COLO829 (cell line): ENCODE measurements around the gene LIPE.

Source experiments
- DNase-seq: peaks from one replicate; pipeline ENCODE4 v3.0.0; 2012; ENCODE audit warnings: low spot score

Gene LIPE

GRCh38 chr19:42443944-42444398 lies 16.8 kb upstream of the LIPE start:
- no peak for DNase-seq

DNA sequence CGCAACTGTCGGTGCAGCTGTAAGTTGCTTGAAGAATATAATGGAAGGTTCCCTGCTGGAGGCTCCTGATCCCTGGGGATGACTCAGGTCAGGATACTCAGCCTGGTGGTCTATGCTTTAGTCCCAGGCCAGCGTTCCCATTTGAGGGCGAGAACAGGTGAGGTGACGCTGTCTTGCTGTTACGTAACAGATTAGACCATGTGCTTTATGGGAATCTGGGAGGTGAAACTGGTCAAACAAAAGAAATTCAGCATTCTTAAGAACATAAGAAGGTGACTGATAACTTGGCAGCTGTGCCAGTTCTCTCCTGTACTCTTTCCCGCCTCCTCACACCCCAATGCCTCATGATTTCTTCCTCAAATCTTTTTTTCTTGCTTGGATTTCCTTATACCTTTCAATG lies 15.6 kb upstream of the LIPE start, which contains the start of gene CXCL17:
TSS of gene CXCL17 (minus strand) at position 114 of the 400 bp plus-strand sequence. CDS start 114 bp downstream, outside the sequence.
- DNase-seq, result no peak

DNA sequence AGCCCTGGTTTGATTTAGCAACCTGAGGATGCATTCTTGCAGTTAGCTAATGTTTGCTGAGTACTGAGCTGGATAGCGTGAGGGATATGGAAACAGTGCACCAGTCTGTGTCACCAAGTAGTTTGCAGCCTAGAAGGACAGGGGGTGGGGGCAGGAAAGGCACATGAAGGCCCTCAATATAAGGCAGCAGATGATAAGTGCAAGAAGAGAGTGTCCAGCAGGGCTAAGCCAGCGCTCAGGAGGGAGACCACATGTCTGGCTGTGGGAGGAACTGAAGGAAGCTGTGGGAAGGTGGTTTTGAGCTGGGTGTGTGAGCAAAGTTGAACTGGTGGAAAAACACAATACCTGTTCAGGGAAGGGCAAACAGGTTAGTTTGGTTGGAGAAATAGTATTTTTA lies 13.9 kb upstream of the LIPE start:
- no peak for DNase-seq

DNA sequence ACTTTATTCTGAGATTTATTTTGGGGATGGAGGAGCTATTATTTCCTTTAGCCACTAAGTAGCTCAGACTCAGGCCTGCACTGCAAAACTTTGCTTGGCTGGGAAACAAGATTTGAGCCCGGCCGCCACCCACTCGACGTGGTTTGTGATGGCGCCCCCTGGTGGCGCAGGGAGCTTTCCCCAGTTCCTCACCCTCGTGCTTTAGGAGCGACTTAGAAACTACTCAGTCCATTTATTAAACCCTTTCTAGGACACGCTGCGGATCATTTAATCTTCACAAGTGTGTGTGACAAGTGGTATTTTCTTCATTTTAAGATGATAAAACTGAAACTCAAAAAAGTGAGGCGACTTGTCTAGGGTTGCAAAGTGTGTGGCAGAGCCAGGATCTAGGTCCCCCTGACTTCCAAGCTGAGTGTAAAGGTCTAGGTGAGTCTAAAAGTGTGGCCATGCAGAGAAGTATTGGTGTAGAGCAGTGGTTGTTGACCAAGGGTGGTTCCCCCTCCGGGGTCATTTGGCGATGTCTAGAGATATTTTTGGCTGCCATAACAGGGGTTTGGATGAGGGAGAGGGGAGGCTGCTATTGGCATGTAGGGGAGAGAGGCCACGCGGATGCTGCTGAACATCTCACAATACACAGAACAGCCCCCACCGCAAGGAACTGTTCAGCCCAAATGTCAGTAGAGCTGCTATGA lies 13.3 kb upstream of the LIPE start:
- DNase-seq, result peak; percentile 82

DNA sequence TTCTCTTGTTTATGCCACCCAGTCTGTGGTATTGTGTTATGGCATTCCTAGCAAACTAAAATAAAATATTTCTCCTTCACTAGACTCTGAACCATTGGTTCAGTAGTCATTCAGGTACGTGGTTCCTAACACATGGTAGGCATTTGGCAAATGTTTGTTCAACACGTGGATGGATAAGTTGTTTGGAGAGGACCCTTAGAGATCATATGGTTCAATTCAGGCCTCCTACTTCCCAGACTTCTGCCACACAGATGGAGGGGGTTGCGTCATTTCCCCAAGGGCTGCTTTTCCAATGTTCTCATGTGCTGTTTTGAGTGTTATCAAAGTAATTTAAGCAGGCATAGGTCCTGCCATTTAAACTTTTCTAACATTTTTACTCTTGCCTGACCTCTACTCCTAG lies 8.8 kb upstream of the LIPE start:
- DNase-seq, result no peak

DNA sequence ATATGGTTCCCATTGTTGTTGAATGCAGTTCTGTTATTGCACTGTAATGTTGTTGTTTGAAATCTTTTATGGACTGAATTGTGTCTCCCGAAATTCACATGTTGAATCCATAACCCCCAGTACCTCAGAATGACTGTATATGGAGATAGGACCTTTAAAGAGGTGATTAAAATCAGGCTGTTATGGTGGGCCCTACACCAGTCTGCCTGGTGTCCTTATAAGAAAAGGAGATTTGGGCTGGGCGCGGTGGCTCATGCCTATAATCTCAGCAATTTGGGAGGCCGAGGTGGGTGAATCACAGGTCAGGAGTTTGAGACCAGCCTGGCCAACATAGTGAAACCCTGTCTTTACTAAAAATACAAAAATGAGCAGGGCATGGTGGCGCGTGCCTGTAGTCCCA lies 8.1 kb upstream of the LIPE start:
- no peak for DNase-seq

GRCh38 chr19:42433503-42434260 lies 6.5 kb upstream of the LIPE start:
- DNase-seq, result peak; percentile 47

DNA sequence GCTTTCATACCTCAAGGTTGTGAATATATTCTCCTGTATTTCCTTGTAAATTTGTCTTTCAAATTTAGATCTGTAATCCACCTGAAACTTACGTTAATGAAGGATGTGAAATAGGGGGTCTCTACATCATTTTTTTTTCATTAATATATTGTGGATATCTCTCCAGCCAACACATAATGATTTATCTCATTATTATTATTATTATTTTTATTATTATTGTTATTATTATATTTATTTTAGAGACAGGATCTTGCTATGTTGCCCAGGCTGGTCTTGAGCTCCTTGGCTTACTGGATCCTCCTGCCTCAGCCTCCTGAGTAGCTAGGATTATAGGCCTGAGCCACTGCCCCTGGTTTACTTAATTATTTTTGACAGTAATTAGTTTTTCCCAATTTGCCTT lies 4.3 kb upstream of the LIPE start:
- DNase-seq, result no peak

- no peak for DNase-seq
Measured at GRCh38 chr19:42428676-42429075, 1.5 kb upstream of the LIPE start.

DNA sequence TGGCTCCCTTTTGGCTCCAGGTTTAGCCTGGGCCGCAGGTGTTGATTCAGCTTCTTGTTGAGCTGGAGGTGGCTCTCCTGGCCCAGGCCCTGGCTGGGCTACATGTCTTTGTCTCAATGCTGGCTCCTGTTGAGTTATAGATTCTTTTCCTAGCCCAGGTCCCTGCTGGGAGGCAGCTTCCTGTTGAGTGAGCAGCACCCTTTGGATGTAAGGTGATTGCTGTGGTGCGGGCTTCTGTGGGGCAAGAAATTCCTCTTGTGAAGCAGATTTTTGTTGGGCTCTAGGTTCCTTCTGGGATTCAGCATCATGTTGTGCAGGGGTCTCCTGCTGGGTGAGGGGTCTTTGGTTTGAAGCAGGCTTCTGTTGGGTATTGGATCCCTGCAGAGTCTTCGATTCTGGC lies 545 bp downstream of the LIPE start:
- DNase-seq, result no peak

GRCh38 chr19:42424712-42425131 lies 2.5 kb downstream of the LIPE start:
- DNase-seq, result no peak

DNA sequence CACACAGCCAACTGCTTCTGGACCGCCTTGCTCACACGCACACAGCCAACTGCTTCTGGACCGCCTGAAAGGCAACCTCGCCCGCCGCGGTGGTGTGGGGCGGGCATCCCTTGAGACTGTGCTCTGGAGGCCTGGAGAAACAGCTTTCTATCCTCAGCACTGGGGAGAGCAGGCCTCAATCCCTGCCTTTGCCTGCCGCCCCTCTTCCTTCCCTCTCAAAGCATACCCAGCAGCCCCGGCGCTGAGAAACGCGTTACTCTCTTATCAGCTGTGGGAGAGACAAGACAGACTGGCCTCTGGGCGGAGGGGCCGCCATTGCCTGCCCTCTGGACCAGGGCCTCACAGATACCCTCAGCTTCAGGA lies 2.9 kb downstream of the LIPE start:
- DNase-seq, result no peak

GRCh38 chr19:42423462-42424344 lies 3.5 kb downstream of the LIPE start:
- DNase-seq, result peak; percentile 76

GRCh38 chr19:42422901-42423461 lies 4.2 kb downstream of the LIPE start:
- no peak for DNase-seq

DNA sequence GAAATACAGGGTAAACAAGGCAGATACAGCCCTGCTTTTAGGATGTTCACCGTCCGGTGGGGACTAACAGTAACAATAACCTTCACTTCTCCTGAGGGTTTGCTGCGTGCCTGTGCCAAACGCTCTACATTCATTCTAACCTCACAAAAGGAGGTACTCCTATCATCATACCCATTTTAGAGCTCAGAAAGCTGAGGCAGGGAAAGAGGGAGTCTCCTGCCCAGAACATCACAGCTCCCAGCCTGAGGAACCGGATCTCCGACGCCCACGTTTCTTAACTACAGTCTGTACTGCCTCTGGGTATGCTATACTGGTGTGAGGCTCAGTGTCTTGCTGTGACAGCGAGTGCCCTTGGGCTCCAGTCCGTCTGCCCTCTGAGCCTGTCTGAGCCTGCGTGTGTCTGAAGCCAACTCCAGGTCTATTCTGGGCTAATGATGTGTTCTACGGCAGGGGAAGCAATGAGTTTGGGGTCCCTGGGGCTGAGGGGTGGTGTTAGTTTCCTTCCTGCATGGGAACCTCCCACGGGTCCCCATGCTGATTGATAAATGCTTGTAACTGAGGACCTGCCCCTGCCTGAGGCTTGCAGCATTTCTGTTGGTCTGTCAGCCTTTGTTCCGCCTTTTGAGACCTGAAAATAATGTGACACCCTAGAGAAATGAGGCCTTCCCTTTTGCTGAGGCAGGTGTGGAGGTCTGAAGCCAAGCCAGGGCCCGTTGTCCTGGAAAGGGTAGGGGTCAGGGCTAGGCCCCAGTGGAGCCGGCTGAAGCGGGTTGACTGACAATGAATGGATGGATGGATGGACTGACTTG lies 4.9 kb downstream of the LIPE start:
- no peak for DNase-seq

DNA sequence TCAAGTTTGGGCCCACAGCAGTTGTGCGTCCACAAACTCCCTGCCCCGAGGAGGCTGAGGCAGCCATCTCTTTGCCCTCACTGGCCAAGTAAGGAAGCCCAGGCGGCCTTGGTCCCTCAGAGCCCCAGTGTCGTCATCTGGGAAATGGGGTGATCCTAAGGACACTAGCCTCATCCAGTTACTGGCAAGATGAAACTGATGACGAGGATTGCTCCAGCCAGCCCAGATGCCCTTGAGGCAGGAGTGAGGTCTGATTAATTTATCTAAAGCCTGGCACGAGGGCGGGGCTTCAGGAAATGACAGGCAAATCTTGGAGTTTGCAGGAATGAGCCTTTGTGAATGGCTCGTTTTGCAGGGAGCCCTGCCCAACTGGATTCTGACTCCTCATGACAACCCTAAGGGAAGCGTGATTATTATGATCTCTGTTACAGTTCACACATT lies 5.6 kb downstream of the LIPE start:
- DNase-seq, result no peak

DNA sequence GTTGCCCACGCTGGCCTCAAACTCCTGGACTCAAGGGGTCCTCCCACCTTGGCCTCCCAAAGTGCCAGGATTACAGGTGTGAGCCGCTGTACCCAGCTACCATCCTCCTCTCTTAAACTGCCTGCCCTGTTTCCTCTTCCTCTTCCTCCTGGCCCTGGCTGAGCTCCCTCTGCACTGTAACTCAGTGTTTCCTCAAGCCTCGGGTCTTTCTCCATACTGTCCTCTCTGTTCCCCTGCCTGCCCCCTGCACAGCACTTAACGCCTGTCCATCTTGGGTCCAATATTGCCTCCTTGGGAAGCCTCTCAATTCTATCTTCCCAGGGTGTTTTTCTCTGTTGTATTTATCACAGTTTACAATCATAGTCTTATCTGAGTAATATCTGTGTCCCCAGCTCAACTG lies 6.1 kb downstream of the LIPE start:
- no peak for DNase-seq

DNA sequence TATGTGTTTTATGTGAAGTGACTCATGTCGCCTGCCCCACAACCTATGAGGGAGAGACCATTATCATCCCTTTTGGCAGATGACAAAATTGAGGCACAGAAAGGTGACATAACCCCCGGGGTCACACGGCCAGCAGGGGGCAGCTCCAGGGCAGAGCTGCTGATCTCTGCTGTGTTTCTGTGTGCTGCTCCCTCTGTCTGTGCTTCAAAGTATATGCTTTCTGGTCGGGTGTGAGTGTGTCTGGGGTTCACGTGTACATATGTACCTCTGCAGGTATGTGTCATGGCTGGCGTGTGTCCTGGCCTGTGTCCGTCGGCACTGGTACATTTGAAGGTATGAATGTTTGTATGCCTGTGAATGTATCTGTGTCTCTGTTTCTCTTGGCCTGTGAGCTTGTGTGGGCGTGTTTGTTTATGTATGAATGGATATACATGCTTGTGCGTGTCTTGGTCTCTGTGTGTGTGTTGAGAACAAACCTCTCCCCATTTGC lies 7.1 kb downstream of the LIPE start:
- DNase-seq, result peak; percentile 60

DNA sequence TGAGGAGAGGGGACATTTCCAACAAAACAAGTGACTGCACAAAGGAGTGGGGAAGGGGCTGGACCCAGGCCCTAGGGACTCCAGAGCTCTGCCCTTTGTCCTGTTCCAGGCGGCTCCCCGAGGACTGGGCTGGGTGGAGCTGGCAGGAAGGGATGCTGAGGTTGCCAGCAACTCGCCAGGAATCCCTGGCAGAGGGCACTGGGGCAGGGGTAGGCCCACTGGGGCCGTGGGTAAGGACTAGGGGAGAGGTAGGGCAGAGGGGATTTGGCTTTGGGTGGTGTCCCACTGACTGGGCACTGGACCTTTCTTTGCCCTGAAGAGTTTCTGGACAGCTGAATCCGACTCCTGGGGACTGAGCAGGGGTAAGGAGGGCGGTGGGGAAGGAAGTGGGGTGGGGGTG lies 7.9 kb downstream of the LIPE start:
- DNase-seq, result no peak

GRCh38 chr19:42412661-42413076 lies 14.5 kb downstream of the LIPE start:
- DNase-seq, result no peak

DNA sequence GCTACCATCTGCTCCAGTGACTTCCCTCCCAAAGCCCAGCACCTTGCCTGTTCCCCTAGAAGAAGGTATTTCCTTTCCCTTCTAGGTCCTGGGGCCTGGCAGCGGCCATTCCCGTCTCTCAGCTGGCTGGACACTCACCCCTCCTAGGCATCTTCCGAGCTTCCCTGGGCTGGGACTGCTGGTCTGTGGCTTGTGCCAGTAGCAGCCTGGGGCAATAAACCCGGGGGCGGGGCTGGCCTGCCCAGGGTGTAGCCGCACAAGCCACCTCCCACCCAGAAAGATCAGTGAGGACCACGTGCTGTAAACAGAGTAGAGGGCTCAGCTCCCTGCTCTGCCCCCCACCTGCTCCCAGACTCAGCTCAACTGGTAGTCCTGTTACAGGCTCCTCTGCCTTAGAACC lies 15.0 kb downstream of the LIPE start:
- no peak for DNase-seq
